AG09319 (cell line): ENCODE data around the gene PHC2.
A peak's percentile ranks its signal among the peaks of the same experiment; 100 is the strongest.
"Not testable (repeated sequence)": the region's sequence is repeated elsewhere in the genome, so short reads cannot be mapped to it uniquely, and the experiment has no call there.

Source experiments
- DNase-seq: peaks from one replicate; pipeline ENCODE4 v3.0.0-alpha.2; 2010; ENCODE audit warnings: low read depth; ENCODE audit errors: extremely low read depth
- TF ChIP-seq, protein P1 (sequence below): IDR thresholded peaks from 2 replicates; pipeline ENCODE4 v1.5.1; 2011; ENCODE audit warnings: low read depth, mild to moderate bottlenecking, inconsistent platforms, low read length, moderate library complexity

The PHC2 gene

GRCh38 chr1:33292726-33293340 is 138.1 kb downstream of the PHC2 start:
- TF ChIP-seq, protein P1, sequence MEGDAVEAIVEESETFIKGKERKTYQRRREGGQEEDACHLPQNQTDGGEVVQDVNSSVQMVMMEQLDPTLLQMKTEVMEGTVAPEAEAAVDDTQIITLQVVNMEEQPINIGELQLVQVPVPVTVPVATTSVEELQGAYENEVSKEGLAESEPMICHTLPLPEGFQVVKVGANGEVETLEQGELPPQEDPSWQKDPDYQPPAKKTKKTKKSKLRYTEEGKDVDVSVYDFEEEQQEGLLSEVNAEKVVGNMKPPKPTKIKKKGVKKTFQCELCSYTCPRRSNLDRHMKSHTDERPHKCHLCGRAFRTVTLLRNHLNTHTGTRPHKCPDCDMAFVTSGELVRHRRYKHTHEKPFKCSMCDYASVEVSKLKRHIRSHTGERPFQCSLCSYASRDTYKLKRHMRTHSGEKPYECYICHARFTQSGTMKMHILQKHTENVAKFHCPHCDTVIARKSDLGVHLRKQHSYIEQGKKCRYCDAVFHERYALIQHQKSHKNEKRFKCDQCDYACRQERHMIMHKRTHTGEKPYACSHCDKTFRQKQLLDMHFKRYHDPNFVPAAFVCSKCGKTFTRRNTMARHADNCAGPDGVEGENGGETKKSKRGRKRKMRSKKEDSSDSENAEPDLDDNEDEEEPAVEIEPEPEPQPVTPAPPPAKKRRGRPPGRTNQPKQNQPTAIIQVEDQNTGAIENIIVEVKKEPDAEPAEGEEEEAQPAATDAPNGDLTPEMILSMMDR: no peak
- DNase-seq: no peak

- not testable (repeated sequence) for DNase-seq
Measured at GRCh38 chr1:33290615-33291014, 140.3 kb downstream of the PHC2 start.

DNA sequence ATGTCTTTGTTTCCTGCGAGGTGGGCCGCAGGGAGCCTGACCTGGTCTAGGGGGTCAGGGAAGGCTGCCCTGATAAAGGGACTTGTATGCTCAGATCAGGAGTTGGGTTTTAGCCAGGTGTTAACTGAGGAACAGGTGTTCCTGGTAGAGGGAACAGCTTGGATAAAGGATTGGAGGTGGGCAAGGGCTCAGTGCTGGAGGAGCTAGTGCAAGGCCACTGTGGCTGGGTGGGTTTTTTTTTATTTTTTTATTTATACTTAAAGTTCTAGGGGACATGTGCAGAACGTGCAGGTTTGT is 141.1 kb downstream of the PHC2 start:
- DNase-seq: no peak
- TF ChIP-seq, protein P1: no peak

DNA sequence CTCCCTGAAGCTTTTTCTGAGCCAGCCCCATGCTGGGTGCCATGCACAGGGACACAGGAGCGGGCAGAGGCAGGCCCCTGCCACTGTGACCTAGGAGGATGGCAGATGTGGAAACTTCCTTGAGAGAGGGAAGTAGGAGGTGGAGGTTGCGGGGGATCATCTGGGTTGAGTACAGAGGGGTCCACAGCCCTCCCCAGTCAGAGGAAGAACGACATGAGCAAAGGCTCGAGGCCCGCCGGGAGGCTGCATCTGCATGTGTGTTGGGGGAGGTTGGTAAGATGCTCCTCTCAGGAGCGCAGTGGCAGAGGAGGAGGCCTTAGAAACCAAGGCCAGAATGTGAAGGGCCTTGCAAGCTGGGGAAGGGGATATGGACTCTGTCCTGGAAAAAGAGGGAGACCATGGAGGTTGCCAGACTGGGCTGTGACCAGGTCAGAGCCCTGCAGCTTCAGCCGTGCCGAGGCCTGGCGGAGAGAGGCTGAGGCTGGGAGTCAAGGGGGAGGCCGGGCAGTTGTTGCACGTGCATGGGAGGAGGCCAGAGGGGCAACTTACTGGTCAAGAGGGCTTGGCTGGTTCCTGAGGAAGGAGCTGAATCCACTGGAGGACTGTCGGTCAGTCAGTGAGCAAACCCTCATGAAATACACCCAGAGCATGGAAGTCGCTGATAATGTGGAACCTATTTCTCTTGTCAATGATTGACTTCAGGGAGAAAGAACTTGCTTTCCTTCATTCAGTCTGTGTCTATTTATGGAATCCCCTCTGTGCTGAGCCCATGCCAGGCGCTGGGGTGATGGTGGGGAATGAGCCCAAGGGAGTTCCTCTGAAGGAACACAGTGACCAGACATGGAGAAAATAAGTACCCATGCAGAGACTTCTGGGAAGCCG is 141.7 kb downstream of the PHC2 start:
- TF ChIP-seq, protein P1: no peak

GRCh38 chr1:33287317-33287716 is 143.6 kb downstream of the PHC2 start:
- DNase-seq: no peak
- TF ChIP-seq, protein P1: no peak

More for the DNA sequence above, 141.7 kb downstream of the PHC2 start:
- DNase-seq: no peak

DNA sequence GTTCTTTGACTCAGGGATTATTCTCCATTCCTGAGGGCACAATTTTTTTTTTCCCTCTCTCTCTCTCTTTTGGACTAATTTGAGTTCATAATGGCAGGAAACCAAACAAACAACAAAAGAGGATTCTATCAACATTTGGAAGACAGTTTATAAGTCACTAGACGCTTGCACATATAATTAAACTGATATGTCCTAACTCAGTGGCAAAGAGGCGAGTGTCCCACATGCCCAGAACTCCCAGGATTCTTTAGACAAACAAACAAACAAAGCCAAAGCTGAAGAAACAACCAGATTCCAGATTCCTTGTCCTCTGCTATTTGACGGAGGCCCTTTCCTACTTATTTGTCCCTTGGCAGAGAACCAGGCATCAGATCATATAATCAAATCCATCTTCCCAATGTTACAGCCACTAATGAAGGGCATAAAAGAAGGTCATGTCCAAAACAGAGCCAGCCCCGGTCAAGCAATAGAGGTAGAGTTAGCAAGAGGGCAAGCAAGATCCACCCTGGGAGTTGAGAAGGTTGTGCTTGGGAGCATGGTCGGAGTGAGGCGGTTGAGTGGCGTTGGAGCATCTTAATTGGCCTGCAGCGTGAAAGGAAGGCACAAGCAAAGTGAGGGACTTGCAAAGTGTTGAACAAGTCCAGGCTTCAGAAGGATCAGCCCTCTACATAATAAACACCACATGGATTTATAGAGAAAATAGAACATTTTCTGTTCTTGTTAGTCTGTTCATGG is 144.3 kb downstream of the PHC2 start:
- TF ChIP-seq, protein P1: no peak

GRCh38 chr1:33284049-33284448 is 146.8 kb downstream of the PHC2 start:
- TF ChIP-seq, protein P1: no peak
- DNase-seq: no peak

More for the DNA sequence above, 144.3 kb downstream of the PHC2 start:
- peak; percentile 14 for DNase-seq
